Activated CD4-positive, alpha-beta T cell treated with anti-CD3 and anti-CD28 coated beads, Interleukin-10, Interleukin-2, amounts not matched to agents 100 ng/mL and 50 ng/mL, durations not matched to agents 16 hours and 8 hours (primary cell): ENCODE measurements around the gene OR6Y1.

Experiments used
- DNase-seq: peaks from one replicate; pipeline ENCODE4 v3.0.0-alpha.2; 2020

Gene OR6Y1

DNA sequence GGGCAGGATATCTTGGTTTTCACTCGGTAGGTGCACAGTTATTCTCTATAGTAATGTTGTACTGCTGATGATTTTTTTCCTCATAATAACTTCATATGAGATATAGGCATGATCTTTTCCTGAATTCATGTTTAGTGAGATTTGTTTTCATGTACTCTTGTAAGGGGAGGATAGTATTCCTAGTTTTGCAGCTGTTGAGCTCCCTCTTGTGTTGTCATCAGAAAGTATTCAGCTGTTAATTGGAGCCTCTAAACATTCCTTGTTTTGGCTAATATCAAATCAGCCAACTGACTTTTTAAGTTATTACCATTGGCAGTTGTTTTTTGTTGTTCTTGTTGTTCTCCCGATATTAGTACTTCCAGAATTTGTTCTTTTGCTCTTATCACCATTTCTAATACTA, 57.8 kb downstream of the OR6Y1 start:
- DNase-seq, result no peak

DNA sequence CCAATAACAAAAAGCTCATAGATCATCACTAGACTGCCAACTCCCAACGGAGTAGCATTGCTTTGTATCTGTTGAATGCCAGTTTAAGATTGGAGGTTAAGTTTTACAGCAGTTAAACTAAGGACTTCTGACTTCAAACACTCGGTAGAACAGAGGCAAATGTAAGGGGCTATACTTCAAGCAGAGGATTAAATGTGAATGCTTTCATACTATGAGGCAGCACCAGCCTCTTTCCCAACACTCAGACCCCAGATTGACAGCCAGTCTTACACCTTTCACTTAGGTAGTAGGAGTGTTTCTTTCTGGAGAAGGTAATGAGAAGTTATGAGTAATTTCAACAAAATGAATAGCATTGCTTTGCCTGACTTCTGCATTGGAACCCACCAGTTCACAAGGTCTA, 59.4 kb downstream of the OR6Y1 start:
- no peak for DNase-seq
